BE2C (cell line): ENCODE data around the gene CDK6.

ENCODE experiments used
- DNase-seq: peaks from one replicate; pipeline ENCODE4 v3.0.0-alpha.2; 2020
- H3K27me3 ChIP-seq: fragments of 250-450 bp; sonication (Bioruptor Pico); 2 replicates; pipeline ENCODE4 v1.5.1; 2020; ENCODE audit warnings: mild to moderate bottlenecking
- H3K36me3 ChIP-seq: fragments of 250-450 bp; sonication (Bioruptor Pico); 2 replicates; pipeline ENCODE4 v1.5.1; 2020; ENCODE audit warnings: mild to moderate bottlenecking
- H3K4me1 ChIP-seq: fragments of 250-450 bp; sonication (Bioruptor Pico); 2 replicates; pipeline ENCODE4 v1.5.1; 2020
- H3K4me3 ChIP-seq: 2 replicates; pipeline ENCODE4 v1.5.1; 2011; ENCODE audit warnings: low read depth, low read length
- H3K9me3 ChIP-seq: fragments of 250-450 bp; sonication (Bioruptor Pico); 2 replicates; pipeline ENCODE4 v1.5.1; 2020
- TF ChIP-seq, protein P1 (sequence below): IDR thresholded peaks from 2 replicates; pipeline ENCODE4 v1.5.1; 2012; ENCODE audit warnings: mild to moderate bottlenecking, low read depth, low read length

Gene CDK6

DNA sequence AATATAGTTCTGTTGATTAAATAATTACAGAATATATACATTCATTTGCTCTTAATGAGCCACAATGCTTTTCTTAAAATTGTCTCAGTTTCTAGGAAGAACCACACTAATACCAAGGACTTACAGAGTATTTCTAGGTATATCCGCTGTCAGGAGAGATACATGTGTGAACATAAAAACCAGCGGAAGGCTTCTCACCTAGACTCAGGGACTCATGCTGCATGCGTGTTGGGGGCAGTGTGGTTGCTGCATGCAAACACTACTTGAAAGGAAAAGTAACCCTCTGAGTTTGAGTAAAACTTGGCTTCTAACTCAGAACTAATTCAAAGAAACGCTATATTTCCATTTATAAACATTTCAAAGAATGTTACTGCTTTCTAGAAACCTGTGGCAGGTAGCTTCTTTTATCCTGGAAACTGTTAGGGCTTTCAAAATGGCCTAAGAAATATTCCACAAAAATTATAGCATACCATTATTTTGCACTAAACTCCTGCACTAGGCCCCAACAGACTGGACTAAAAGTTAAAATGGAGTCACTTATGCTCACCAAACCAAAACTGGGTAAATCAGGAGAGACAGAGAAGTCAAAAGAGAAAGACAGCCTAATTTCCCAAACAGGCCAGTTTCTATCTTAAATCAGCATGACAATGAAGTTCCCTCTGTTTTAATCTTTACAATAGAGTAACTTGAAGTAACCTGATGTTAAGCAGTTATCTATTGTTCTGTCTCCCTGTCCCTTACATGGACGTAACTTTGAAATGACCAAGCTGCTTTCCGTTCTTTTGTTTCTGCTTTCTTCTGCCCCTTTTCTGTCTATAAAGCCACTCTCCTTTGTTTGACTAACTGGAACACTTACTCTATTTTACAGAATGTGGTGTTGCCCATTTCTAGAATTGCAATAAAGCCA is 151.0 kb downstream of the CDK6 start:
- Histone ChIP-seq H3K36me3 (no peaks in the 10 kb centered on the region), H3K4me3 (no peak overlapping the region), H3K9me3 (no peaks in the 10 kb centered on the region), H3K27me3 (no peaks in the 10 kb centered on the region), H3K4me1 (no peaks in the 10 kb centered on the region; the same call in 1 of the 2 replicates)
- DNase-seq, result no peak
- TF ChIP-seq, protein P1, sequence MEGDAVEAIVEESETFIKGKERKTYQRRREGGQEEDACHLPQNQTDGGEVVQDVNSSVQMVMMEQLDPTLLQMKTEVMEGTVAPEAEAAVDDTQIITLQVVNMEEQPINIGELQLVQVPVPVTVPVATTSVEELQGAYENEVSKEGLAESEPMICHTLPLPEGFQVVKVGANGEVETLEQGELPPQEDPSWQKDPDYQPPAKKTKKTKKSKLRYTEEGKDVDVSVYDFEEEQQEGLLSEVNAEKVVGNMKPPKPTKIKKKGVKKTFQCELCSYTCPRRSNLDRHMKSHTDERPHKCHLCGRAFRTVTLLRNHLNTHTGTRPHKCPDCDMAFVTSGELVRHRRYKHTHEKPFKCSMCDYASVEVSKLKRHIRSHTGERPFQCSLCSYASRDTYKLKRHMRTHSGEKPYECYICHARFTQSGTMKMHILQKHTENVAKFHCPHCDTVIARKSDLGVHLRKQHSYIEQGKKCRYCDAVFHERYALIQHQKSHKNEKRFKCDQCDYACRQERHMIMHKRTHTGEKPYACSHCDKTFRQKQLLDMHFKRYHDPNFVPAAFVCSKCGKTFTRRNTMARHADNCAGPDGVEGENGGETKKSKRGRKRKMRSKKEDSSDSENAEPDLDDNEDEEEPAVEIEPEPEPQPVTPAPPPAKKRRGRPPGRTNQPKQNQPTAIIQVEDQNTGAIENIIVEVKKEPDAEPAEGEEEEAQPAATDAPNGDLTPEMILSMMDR, result no peak

- no peaks in the 10 kb centered on the region for H3K36me3 ChIP-seq
- no peaks in the 10 kb centered on the region; the same call in 1 of the 2 replicates for H3K4me1 ChIP-seq
- TF ChIP-seq, protein P1, result no peak
- no peaks in the 10 kb centered on the region for H3K27me3 ChIP-seq
- H3K4me3 ChIP-seq, result no peak overlapping the region
- no peak for DNase-seq
- H3K9me3 ChIP-seq, result no peaks in the 10 kb centered on the region
Observed at GRCh38 chr7:92684274-92684673, 152.1 kb downstream of the CDK6 start.

DNA sequence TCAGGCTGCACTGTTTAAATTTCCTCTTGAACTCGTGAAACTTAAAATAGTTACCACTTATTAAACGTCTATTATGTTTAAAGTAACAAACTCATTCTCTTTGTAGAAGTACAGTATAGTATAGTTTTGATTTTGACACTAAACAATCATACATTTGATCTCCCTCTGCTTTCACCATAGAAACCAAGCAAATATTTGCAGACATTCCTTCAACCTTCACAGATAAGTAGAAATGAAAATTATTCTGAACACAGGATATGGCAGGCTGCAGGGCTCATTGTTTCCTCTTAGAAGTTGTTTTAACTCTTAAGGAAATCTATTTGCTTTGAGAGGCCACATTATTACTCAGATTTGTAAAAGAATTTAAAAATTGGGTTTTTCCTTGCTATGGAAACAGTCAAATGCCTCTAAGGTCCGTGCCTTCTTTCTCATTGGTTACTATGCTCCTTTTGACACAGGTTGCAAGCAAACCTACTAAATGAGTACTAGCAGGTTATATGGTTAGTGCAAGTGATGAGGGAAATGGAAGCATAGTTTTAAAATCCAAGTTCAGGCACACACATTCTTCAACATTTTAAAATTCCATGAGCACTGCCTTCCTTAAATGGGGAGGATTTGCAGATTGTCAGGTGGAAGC is 153.4 kb downstream of the CDK6 start:
- Histone ChIP-seq H3K9me3 (no peaks in the 10 kb centered on the region), H3K36me3 (no peaks in the 10 kb centered on the region), H3K4me3 (no peak overlapping the region), H3K27me3 (no peaks in the 10 kb centered on the region), H3K4me1 (no peaks in the 10 kb centered on the region; the same call in 1 of the 2 replicates)
- TF ChIP-seq, protein P1, result no peak
- no peak for DNase-seq

DNA sequence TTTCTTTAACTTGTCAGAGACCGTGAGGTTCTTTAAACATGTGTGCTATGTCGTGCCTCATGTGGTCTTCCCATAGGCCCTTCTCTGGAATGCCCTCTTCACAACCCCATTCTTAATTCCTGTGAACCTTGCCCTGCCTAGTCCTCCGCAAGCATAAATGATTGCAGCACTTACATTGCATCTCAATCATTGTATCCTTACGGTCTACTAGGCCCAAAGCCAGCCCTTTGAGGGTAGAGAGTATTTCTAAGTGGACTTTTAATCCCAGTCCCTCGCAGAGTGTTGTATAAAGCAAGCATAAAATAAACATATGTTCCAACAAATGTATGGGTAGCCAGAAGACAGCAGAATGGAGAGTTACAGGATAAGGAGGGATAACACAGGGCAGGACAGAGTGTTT is 154.0 kb downstream of the CDK6 start:
- Histone ChIP-seq H3K9me3 (no peaks in the 10 kb centered on the region), H3K27me3 (no peaks in the 10 kb centered on the region), H3K4me3 (no peak overlapping the region), H3K36me3 (no peaks in the 10 kb centered on the region), H3K4me1 (no peaks in the 10 kb centered on the region; the same call in 1 of the 2 replicates)
- TF ChIP-seq, protein P1, result no peak
- DNase-seq, result no peak

DNA sequence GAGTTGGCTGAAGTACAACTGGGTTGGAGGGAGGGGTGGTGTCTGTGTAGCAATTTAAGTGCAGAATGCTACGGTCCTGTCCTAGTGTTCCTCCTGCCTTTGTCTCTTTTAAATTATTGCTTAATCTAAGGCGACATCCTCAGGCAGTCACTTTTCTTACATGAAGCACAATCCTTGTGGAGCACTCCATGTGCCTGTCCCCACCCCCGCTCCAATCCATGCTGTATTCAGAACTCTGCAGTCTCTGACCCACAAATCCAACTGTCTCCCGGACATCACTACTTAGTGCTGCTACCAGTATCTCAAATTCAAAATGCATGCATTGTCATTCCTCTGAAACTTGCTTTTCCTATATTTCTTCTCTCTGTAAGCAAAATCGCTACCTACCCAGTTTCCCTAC is 154.7 kb downstream of the CDK6 start:
- Histone ChIP-seq H3K27me3 (no peaks in the 10 kb centered on the region), H3K36me3 (no peaks in the 10 kb centered on the region), H3K4me1 (no peaks in the 10 kb centered on the region; the same call in 1 of the 2 replicates), H3K4me3 (no peak overlapping the region), H3K9me3 (no peaks in the 10 kb centered on the region)
- DNase-seq, result no peak
- TF ChIP-seq, protein P1, result no peak

DNA sequence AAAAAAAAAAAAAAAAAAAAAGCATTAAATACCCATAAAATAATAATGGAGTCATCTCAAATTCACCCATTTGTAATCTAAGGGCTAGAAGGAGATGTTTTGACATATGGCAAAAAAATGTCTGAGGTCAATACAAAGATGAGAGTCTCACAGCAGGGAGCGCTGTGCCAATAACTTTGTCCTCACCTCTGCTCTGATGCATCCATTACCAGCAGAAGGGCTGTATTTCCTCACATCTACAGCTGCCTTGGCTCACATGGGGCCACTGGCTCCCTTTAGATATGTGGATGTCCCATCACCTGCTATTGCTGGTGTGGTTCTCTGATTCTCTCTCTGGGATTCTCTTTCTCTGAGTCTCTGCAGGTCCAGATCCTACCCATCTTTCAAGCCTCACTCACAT is 155.9 kb downstream of the CDK6 start:
- no peaks in the 10 kb centered on the region for H3K36me3 ChIP-seq
- H3K4me1 ChIP-seq, result no peaks in the 10 kb centered on the region; the same call in 1 of the 2 replicates
- no peak overlapping the region for H3K4me3 ChIP-seq
- H3K27me3 ChIP-seq, result no peaks in the 10 kb centered on the region
- TF ChIP-seq, protein P1, result no peak
- no peak for DNase-seq
- H3K9me3 ChIP-seq, result no peaks in the 10 kb centered on the region
